22Rv1 (cell line): ENCODE data around the gene NOP16.

Experiments
- H3K27ac ChIP-seq: fragments of 450-650 bp; 2 replicates; pipeline ENCODE4 v1.5.1; 2017
- ZFX ChIP-seq: fragments of 450-650 bp; IDR thresholded peaks from 2 replicates; pipeline ENCODE4 v1.6.1; 2017; ENCODE audit warnings: antibody characterized with exemption, borderline replicate concordance
- TF ChIP-seq, protein P1 (sequence below): fragments of 450-650 bp; IDR thresholded peaks from 2 replicates; pipeline ENCODE4 v1.5.1; 2017; ENCODE audit warnings: mild to moderate bottlenecking

NOP16 gene, protein sequence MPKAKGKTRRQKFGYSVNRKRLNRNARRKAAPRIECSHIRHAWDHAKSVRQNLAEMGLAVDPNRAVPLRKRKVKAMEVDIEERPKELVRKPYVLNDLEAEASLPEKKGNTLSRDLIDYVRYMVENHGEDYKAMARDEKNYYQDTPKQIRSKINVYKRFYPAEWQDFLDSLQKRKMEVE

DNA sequence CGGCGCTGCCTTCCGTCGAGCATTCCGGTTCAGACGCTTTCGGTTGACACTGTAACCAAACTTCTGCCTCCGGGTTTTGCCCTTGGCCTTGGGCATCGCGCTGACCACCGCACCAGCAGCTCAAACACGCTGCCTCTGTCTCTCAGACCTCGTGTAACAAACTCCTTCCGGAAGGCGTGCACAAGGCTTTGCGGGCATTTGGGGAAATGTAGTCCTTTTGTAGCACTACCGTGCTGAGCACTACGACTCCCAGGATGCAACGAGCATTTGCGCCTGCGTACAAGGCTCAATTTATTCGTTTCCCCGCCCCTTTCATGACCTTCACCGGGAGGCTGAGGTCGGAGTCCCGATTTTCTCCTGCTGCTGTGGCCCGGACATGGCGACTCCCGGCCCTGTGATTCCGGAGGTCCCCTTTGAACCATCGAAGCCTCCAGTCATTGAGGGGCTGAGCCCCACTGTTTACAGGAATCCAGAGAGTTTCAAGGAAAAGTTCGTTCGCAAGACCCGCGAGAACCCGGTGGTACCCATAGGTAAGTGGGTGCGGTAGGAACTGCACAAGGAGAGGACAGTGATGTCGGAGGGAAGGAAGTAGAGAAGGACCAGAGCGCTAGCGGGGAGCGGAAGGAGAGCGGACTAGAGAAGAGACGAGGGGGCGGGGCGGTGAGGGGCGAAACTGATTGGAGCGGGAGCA is at the start of gene NOP16, which contains the start of gene HIGD2A:
NOP16 (minus strand) TSS at position 155 of the 691 bp plus-strand sequence; CDS start at position 96, 59 bp downstream.
HIGD2A (plus strand) TSS at position 308 of the 691 bp plus-strand sequence; CDS start at position 377, 69 bp downstream.
- TF ChIP-seq, protein P1, sequence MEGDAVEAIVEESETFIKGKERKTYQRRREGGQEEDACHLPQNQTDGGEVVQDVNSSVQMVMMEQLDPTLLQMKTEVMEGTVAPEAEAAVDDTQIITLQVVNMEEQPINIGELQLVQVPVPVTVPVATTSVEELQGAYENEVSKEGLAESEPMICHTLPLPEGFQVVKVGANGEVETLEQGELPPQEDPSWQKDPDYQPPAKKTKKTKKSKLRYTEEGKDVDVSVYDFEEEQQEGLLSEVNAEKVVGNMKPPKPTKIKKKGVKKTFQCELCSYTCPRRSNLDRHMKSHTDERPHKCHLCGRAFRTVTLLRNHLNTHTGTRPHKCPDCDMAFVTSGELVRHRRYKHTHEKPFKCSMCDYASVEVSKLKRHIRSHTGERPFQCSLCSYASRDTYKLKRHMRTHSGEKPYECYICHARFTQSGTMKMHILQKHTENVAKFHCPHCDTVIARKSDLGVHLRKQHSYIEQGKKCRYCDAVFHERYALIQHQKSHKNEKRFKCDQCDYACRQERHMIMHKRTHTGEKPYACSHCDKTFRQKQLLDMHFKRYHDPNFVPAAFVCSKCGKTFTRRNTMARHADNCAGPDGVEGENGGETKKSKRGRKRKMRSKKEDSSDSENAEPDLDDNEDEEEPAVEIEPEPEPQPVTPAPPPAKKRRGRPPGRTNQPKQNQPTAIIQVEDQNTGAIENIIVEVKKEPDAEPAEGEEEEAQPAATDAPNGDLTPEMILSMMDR = no peak
- TF ChIP-seq ZFX = no peak
- peak within 1 kb of the TSS; percentile 90 for H3K27ac ChIP-seq

DNA sequence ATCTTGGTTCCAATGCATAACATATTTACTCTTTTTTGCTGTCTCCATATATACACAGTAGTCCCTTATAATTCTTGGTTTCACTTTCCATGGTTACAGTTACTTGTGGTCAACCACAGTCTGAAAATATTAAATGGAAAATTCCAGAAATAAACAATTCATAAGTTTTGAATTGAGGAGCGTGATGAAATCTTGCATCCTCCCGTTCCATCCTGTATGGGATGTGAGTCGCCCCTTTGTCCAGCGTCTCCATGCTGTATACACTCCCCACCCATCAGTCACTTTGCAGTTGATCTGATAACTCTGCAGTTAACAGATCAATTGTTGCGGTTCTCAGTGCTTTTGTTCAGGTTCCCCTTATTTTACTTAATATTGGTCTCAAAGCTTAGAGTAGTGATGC is 48.3 kb upstream of the NOP16 start:
- TF ChIP-seq, protein P1 = no peak
- no peak for TF ChIP-seq ZFX

DNA sequence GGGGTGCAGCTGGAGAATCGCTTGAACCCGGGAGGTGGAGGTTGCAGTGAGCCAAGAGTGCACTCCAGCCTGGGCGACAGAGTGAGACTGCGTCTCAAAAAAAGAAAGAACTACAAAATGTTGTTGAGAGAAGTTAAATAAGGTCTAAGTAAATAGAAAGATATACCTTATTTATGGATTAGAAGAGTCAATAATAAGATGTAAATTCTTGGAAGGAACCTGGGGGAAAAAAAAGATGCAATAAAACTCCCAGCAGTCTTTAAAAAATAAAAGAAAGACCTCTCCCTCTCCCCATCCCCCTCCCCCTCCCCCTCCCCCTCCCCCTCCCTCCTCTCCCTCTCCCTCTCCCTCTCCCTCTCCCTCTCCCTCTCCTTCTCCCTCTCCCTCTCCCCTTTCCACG is 44.3 kb upstream of the NOP16 start:
- no peak for TF ChIP-seq ZFX
- TF ChIP-seq, protein P1 = no peak
- no peak overlapping the region for H3K27ac ChIP-seq

More for the DNA sequence above, 48.3 kb upstream of the NOP16 start:
- H3K27ac ChIP-seq = no peak overlapping the region

DNA sequence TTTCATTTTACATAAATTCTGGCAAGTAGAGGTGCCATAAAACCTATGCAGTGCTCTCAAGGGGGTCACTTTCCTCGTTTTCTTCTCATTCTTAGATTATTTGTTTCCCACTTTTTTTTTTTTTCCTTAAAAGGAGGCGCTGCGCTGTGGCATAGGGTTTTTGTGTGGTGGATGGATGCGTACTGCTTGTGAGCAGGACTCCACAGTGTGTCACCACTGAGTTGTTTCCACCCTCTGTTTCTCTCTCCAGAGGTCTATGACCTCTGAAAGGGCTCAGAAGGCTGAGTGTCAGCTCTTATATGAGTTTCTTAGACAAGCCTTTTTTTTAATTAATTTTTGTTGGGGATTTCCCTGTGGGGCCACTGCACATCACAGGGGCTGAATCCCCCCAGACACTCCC is 41.6 kb upstream of the NOP16 start:
- H3K27ac ChIP-seq = no peak overlapping the region
- TF ChIP-seq ZFX = no peak
- TF ChIP-seq, protein P1 = no peak

DNA sequence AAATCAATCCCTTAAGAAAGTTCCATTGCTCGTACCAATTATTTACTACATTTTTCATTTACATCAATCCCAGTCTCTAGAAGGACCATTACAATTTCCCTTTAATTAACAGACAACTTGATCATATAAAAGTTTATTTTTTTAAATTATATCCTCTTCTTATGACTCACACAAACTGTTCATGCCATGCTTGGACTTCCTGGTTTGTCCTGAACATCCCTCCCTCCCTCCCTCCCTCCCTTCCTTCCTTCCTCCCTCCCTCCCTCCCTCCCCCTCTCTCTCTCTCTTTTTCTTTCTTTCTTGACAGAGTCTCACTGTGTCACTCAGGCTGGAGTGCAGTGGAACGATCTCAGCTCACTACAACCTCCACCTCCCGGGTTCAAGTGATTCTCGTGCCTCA is 39.6 kb upstream of the NOP16 start:
- TF ChIP-seq ZFX = no peak
- TF ChIP-seq, protein P1 = no peak
- no peak overlapping the region for H3K27ac ChIP-seq

DNA sequence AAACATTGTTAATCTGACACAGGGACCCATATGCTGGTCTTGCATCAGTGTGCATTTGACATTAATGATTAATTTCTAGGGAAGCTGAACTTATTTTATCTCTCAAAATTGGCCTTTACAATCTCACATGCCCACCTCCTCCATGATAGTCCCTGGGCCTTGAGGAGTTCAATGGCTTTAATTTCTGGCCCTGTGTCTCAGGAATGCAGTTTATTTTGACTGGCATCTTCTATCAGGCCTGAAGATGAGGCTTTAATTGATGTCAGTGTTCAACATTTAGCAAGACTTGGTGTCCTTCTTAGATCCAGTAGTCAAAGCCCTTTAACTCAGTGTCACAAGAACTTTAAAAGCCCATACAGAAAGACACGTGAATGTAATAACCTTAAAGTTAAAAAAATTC is 38.5 kb upstream of the NOP16 start:
- no peak overlapping the region for H3K27ac ChIP-seq
- TF ChIP-seq, protein P1 = no peak
- TF ChIP-seq ZFX = no peak

DNA sequence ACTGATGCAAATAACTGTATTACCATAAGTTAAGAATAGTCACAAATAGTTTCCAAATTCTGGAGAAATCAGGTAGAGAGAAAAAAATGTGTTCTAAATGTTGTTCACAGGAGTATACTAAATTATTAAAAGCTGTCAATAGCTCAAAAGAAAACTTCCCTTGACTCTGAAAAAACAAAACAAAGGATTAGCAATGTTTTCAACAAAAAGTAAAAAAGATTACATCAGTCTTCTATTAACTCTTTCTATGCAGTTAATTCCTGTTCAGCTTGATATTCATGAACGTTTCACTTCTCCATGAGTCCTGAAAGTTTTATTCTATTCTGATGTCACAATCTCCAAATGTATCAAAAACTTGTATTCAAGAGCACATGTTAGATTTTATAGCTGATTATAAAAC is 37.4 kb upstream of the NOP16 start:
- no peak overlapping the region for H3K27ac ChIP-seq
- TF ChIP-seq ZFX = no peak
- TF ChIP-seq, protein P1 = no peak
